Right ventricle myocardium superior (tissue), 1 donor: ENCODE data around the gene MMS19. TPM values are rescaled to one million over a fixed set of nuclear protein-coding genes. Genes with fewer than 3 reads are reported as not detected.

ENCODE experiments used
- total RNA-seq: library from RNA; stranded (reverse); fragmentation: NEBNext Ultra II Directional; extraction: Animal tissue kit (Norgen Biotek cat#: 25700); gene quantifications from one replicate; pipeline ENCODE4 v1.2.1, GENCODE V29; 2021
- donor health status: DM: no; HTN: yes; CAD: no; lungs with severe emphysema.

MMS19 gene
- total RNA-seq, 1 donor from 2014 or later, result 34.0 TPM

Other genes with a start within 250 kb of the MMS19 start
- 5.9 TPM for gene ARHGAP19, start 205.8 kb downstream of the MMS19 start, total RNA-seq
- 5.3 TPM for gene FRAT1, start 179.2 kb downstream of the MMS19 start, total RNA-seq
- gene FRAT2, start 163.7 kb downstream of the MMS19 start, total RNA-seq, result 8.4 TPM
- 10.9 TPM for gene RRP12, start 97.1 kb downstream of the MMS19 start, total RNA-seq
- 187 TPM for gene PGAM1, start 72.2 kb downstream of the MMS19 start, total RNA-seq
- 14.5 TPM for gene EXOSC1, start 52.4 kb downstream of the MMS19 start, total RNA-seq
- 18.5 TPM for gene ZDHHC16, start 52.2 kb downstream of the MMS19 start, total RNA-seq
- 26.7 TPM for gene UBTD1, start 502 bp upstream of the MMS19 start, total RNA-seq
- 152 TPM for gene ANKRD2, start 74.4 kb upstream of the MMS19 start, total RNA-seq
- gene HOGA1, start 86.0 kb upstream of the MMS19 start, total RNA-seq, result 18.7 TPM
- gene C10orf62, start 91.3 kb upstream of the MMS19 start, total RNA-seq, result 0.48 TPM
- gene MORN4, start 135.1 kb upstream of the MMS19 start, total RNA-seq, result 8.1 TPM
- gene PI4K2A, start 142.2 kb upstream of the MMS19 start, total RNA-seq, result 9.9 TPM
- gene AVPI1, start 188.8 kb upstream of the MMS19 start, total RNA-seq, result 7.9 TPM
- gene MARVELD1, start 215.3 kb upstream of the MMS19 start, total RNA-seq, result 6.4 TPM
- 10.6 TPM for gene ZFYVE27, start 238.7 kb upstream of the MMS19 start, total RNA-seq